PC-9 (cell line): ENCODE results near the gene CWH43. TPM values are rescaled to one million over a fixed set of nuclear protein-coding genes. Genes with fewer than 3 reads are reported as not detected.

Experiments used
- BruUV-seq: library from RNA; stranded (reverse); fragments of 400-500 nt; replicated peaks from 2 replicates; lab custom pipeline; 2021; lab: Mats Ljungman, UMichigan
- CTCF ChIA-PET: fragments of 300-600 bp; sonication (Branson Sonifier 250); formaldehyde crosslinking; loops from one replicate; lab custom pipeline; 2022; ENCODE audit warnings: antibody characterized with exemption; lab: Charles Lee
- POLR2A ChIA-PET: fragments of 300-600 bp; sonication (Branson Sonifier 250); formaldehyde crosslinking; loops from one replicate; lab custom pipeline; 2022; ENCODE audit warnings: antibody characterized with exemption; ENCODE audit not compliant: unreplicated experiment; lab: Charles Lee
- DNase-seq, 2 experiments: peaks; one replicate each; pipeline versions ENCODE4 v3.0.0 to v3.0.0-alpha.2; 2015 to 2022; ENCODE audit warnings: mixed read lengths in 1 of 2
- H2AFZ ChIP-seq: fragments of 200-600 bp; sonication (generic); 2 replicates; pipeline ENCODE4 v1.8.1; 2017; ENCODE audit warnings: antibody characterized with exemption
- H3F3A ChIP-seq: fragments of 200-600 bp; sonication (generic); 2 replicates; pipeline ENCODE4 v1.8.1; 2017; ENCODE audit warnings: antibody characterized with exemption, mild to moderate bottlenecking, low read depth; ENCODE audit not compliant: insufficient read depth
- H3K27ac ChIP-seq: fragments of 200-600 bp; sonication (generic); 2 replicates; pipeline ENCODE4 v1.6.1; 2016; ENCODE audit warnings: mixed run types
- H3K27me3 ChIP-seq: fragments of 200-600 bp; sonication (generic); 2 replicates; pipeline ENCODE4 v1.6.1; 2016; ENCODE audit warnings: low read depth, mixed run types; ENCODE audit not compliant: insufficient read depth
- H3K36me3 ChIP-seq: fragments of 200-600 bp; sonication (generic); 2 replicates; pipeline ENCODE4 v1.6.1; 2016; ENCODE audit warnings: low read depth, mixed run types
- H3K4me1 ChIP-seq: fragments of 200-600 bp; sonication (generic); replicated peaks from 2 replicates; pipeline ENCODE4 v1.6.1; 2016; ENCODE audit warnings: mixed run types; ENCODE audit not compliant: insufficient read depth
- H3K4me2 ChIP-seq: fragments of 200-600 bp; sonication (generic); 2 replicates; pipeline ENCODE4 v1.6.1; 2017; ENCODE audit warnings: mixed run types
- H3K4me3 ChIP-seq: fragments of 200-600 bp; sonication (generic); 2 replicates; pipeline ENCODE4 v1.6.1; 2016; ENCODE audit warnings: mixed run types
- H3K79me2 ChIP-seq: fragments of 200-600 bp; sonication (generic); 2 replicates; pipeline ENCODE4 v1.6.1; 2017; ENCODE audit warnings: low read depth, mixed run types
- H3K9me2 ChIP-seq: fragments of 200-600 bp; sonication (generic); 2 replicates; pipeline ENCODE4 v1.8.1; 2017; ENCODE audit warnings: mild to moderate bottlenecking; ENCODE audit not compliant: insufficient read depth
- H3K9me3 ChIP-seq: fragments of 200-600 bp; sonication (generic); 2 replicates; pipeline ENCODE4 v1.8.1; 2016; ENCODE audit warnings: low read depth; ENCODE audit not compliant: insufficient read depth
- H4K20me1 ChIP-seq: fragments of 200-600 bp; sonication (generic); 2 replicates; pipeline ENCODE4 v1.8.1; 2017; ENCODE audit not compliant: insufficient read depth
- EZH2 ChIP-seq: fragments of 200-600 bp; sonication (generic); IDR thresholded peaks from 2 replicates; pipeline ENCODE4 v1.8.0; 2017; ENCODE audit warnings: antibody characterized with exemption, low read depth
- intact Hi-C: fragments of 100-400 bp; cut with micrococcal nuclease; formaldehyde crosslinking; loops from one replicate; pipeline ENCODE4 v1.10.0; 2022; ENCODE audit not compliant: unreplicated experiment
- total RNA-seq: library from RNA; stranded (reverse); gene quantifications from 2 replicates; pipeline ENCODE4 v1.2.3, GENCODE V29; 2021
- TF ChIP-seq, protein P1 (sequence below): fragments of 200-600 bp; sonication (generic); conservative IDR thresholded peaks from 2 replicates; pipeline ENCODE4 v1.6.1; 2017; ENCODE audit warnings: mixed run types, antibody characterized with exemption, mild to moderate bottlenecking, moderate library complexity

Gene CWH43
- total RNA-seq, 1 experiment from 2014 or later = not detected

GRCh38 chr4:48963042-48963679 is 22.9 kb upstream of the CWH43 start:
- Histone ChIP-seq H3K27ac (no peak overlapping the region), H2AFZ (no peak overlapping the region), H4K20me1 (no peaks in the 10 kb centered on the region), H3K79me2 (no peaks in the 10 kb centered on the region), H3K4me1 (peaks cover 21% of the 10 kb centered on the region), H3K9me3 (no peaks in the 10 kb centered on the region), H3F3A (peaks cover 3% of the 10 kb centered on the region; the same call in 1 of the 2 replicates), H3K4me2 (no peak overlapping the region), H3K36me3 (no peaks in the 10 kb centered on the region), H3K4me3 (no peak overlapping the region), H3K9me2 (no peaks in the 10 kb centered on the region), H3K27me3 (no peaks in the 10 kb centered on the region)
- peak; percentile 63 to 67 for DNase-seq
- intact Hi-C loops = loop anchor here (1.0 to 5.0 kb wide), 6 partner anchors 18 to 836 kb away; partner anchors contain the start of genes FRYL and OCIAD2
- ChIA-PET CTCF (interaction anchor here (0.7 to 2.2 kb wide), 2 partner anchors 19 to 826 kb away, joined by 5 to 13 read pairs; no protein-coding TSS in a partner anchor), POLR2A (no interaction called here)
- no peak for TF ChIP-seq EZH2
- TF ChIP-seq, protein P1, sequence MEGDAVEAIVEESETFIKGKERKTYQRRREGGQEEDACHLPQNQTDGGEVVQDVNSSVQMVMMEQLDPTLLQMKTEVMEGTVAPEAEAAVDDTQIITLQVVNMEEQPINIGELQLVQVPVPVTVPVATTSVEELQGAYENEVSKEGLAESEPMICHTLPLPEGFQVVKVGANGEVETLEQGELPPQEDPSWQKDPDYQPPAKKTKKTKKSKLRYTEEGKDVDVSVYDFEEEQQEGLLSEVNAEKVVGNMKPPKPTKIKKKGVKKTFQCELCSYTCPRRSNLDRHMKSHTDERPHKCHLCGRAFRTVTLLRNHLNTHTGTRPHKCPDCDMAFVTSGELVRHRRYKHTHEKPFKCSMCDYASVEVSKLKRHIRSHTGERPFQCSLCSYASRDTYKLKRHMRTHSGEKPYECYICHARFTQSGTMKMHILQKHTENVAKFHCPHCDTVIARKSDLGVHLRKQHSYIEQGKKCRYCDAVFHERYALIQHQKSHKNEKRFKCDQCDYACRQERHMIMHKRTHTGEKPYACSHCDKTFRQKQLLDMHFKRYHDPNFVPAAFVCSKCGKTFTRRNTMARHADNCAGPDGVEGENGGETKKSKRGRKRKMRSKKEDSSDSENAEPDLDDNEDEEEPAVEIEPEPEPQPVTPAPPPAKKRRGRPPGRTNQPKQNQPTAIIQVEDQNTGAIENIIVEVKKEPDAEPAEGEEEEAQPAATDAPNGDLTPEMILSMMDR = peak; percentile 97
- BruUV-seq = no TSS peak

DNA sequence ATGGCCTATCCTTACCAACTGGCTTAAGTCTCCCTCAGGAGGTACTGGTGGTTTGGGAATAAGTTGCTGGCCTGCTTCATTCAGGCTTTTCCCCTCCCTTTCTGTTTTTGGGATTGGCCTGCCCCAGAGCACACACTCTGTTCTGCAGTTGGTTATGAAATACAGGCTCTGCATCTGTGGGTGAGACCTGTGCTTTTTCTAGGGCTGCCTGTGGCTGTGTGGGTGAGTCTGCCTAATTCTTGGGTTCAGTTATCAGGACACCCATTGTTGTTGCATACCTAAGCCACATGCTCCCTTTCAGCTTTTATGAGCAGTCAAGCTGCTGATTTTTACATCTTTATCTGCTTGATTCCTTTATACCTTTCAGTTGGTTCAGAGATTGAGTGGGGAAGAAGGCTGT is 19.0 kb upstream of the CWH43 start:
- intact Hi-C loops = no loop called here
- DNase-seq = no peak
- H3K36me3 ChIP-seq = no peaks in the 10 kb centered on the region
- no peaks in the 10 kb centered on the region for H3K27me3 ChIP-seq
- no peak overlapping the region for H2AFZ ChIP-seq
- CTCF ChIA-PET = no interaction called here
- H3F3A ChIP-seq = peaks cover 17% of the 10 kb centered on the region; the same call in 1 of the 2 replicates
- no peaks in the 10 kb centered on the region for H4K20me1 ChIP-seq
- no peak overlapping the region for H3K27ac ChIP-seq
- no peaks in the 10 kb centered on the region; the same call in 1 of the 2 replicates for H3K9me2 ChIP-seq
- peaks cover 43% of the 10 kb centered on the region for H3K4me1 ChIP-seq
- no peak overlapping the region for H3K4me2 ChIP-seq
- H3K79me2 ChIP-seq = no peaks in the 10 kb centered on the region
- POLR2A ChIA-PET = interaction anchor here (0.6 kb wide), 1 partner anchor 187 kb away, joined by 3 read pairs; no protein-coding TSS in a partner anchor
- no TSS peak for BruUV-seq
- H3K9me3 ChIP-seq = no peaks in the 10 kb centered on the region
- H3K4me3 ChIP-seq = no peak overlapping the region
- TF ChIP-seq, protein P1 = no peak
- no peak for TF ChIP-seq EZH2

DNA sequence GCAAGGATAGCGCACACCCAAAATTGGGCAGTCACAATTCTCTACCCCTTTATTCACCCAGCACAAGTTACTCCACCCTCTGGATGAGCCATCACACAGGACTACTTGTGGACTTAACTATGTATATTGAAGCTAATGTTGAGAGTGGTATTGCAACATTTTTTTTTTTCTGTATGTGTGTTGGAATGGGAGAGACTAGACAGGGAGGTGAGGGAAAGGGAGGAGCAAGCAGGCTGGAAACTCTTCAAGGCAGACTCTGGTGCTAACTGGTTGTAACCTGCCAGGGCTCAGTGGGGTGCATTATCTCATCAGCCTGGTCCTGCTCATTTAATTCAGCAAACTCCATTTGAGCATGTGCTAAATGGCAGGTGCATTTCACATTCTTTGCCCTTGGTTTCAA is 18.4 kb upstream of the CWH43 start:
- no peak overlapping the region for H3K27ac ChIP-seq
- peaks cover 17% of the 10 kb centered on the region; the same call in 1 of the 2 replicates for H3F3A ChIP-seq
- no peak overlapping the region for H3K4me2 ChIP-seq
- POLR2A ChIA-PET = interaction anchor here (0.6 kb wide), 1 partner anchor 187 kb away, joined by 3 read pairs; no protein-coding TSS in a partner anchor
- TF ChIP-seq EZH2 = no peak
- TF ChIP-seq, protein P1 = no peak
- no peak overlapping the region for H2AFZ ChIP-seq
- H3K4me3 ChIP-seq = no peak overlapping the region
- CTCF ChIA-PET = no interaction called here
- no peak for DNase-seq
- no peaks in the 10 kb centered on the region for H3K27me3 ChIP-seq
- BruUV-seq = no TSS peak
- intact Hi-C loops = no loop called here
- peaks cover 43% of the 10 kb centered on the region for H3K4me1 ChIP-seq
- H4K20me1 ChIP-seq = no peaks in the 10 kb centered on the region
- no peaks in the 10 kb centered on the region; the same call in 1 of the 2 replicates for H3K9me2 ChIP-seq
- H3K9me3 ChIP-seq = no peaks in the 10 kb centered on the region
- H3K79me2 ChIP-seq = no peaks in the 10 kb centered on the region
- no peaks in the 10 kb centered on the region for H3K36me3 ChIP-seq
